Measurements from ENCODE around the gene DQX1. TPM values are rescaled to one million over a fixed set of nuclear protein-coding genes. Genes with fewer than 3 reads are reported as not detected.
A peak's percentile ranks its signal among the peaks of the same experiment; 100 is the strongest.

Gene DQX1
- total and polyA plus RNA-seq, 11 donors = not detected

DNA sequence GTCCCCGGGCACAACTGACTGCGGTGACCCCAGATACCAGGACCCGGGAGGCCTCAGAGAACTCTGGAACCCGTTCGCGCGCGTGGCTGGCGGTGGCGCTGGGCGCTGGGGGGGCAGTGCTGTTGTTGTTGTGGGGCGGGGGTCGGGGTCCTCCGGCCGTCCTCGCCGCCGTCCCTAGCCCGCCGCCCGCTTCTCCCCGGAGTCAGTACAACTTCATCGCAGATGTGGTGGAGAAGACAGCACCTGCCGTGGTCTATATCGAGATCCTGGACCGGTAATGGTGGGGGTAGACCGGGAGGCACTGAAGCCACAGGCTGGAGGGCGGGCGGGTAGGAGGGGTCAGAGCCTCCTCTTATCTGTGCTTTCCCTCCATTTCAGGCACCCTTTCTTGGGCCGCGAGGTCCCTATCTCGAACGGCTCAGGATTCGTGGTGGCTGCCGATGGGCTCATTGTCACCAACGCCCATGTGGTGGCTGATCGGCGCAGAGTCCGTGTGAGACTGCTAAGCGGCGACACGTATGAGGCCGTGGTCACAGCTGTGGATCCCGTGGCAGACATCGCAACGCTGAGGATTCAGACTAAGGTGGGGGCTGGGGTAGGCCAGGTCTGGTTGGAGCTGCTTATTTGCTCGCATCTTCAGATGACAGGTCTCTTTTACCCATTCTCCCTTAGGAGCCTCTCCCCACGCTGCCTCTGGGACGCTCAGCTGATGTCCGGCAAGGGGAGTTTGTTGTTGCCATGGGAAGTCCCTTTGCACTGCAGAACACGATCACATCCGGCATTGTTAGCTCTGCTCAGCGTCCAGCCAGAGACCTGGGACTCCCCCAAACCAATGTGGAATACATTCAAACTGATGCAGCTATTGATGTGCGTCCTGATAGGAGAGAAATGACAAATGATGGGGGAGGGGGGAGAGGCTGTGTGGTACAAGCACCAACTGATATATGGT, 4.5 kb upstream of the DQX1 start:
- Histone ChIP-seq H3K4me1 (peaks cover 5 to 36% (median 26%) of the 10 kb centered on the region in 12 donors), H3K4me3 (peak overlapping the region; percentile 66 to 99 (median 84)), H3K36me3 (peaks cover 0 to 63% (median 51%) of the 10 kb centered on the region in 9 donors), H3K27me3 (no peaks in the 10 kb centered on the region), H3K27ac (peak overlapping the region; percentile 11 to 95 (median 90)), H3K9me3 (no peaks in the 10 kb centered on the region)
- intact Hi-C loops (cut with DNase I) = loop anchor here in 7 of 10 donors (2.0 to 10.0 kb wide), 6 partner anchors 16 to 57 kb away; partner anchors contain the start of genes CCDC142 (in 2 of the 7) and TTC31 (in 2 of the 7)
- ATAC-seq (peak in 3 of 4 donors; percentile 4 to 35 (median 14)), DNase-seq (peak in 4 of 5 donors; percentile 36 to 74 (median 54))
- TF ChIP-seq, protein P1, sequence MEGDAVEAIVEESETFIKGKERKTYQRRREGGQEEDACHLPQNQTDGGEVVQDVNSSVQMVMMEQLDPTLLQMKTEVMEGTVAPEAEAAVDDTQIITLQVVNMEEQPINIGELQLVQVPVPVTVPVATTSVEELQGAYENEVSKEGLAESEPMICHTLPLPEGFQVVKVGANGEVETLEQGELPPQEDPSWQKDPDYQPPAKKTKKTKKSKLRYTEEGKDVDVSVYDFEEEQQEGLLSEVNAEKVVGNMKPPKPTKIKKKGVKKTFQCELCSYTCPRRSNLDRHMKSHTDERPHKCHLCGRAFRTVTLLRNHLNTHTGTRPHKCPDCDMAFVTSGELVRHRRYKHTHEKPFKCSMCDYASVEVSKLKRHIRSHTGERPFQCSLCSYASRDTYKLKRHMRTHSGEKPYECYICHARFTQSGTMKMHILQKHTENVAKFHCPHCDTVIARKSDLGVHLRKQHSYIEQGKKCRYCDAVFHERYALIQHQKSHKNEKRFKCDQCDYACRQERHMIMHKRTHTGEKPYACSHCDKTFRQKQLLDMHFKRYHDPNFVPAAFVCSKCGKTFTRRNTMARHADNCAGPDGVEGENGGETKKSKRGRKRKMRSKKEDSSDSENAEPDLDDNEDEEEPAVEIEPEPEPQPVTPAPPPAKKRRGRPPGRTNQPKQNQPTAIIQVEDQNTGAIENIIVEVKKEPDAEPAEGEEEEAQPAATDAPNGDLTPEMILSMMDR (IDR thresholded peaks at IDR 0.05) = no peak
- no peak for TF ChIP-seq POLR2A (IDR thresholded peaks at IDR 0.05)
- WGBS, 4 donors = 2 to 4% (median 3%) methylated on average over 23 to 54 of the region's 54 CpGs

DNA sequence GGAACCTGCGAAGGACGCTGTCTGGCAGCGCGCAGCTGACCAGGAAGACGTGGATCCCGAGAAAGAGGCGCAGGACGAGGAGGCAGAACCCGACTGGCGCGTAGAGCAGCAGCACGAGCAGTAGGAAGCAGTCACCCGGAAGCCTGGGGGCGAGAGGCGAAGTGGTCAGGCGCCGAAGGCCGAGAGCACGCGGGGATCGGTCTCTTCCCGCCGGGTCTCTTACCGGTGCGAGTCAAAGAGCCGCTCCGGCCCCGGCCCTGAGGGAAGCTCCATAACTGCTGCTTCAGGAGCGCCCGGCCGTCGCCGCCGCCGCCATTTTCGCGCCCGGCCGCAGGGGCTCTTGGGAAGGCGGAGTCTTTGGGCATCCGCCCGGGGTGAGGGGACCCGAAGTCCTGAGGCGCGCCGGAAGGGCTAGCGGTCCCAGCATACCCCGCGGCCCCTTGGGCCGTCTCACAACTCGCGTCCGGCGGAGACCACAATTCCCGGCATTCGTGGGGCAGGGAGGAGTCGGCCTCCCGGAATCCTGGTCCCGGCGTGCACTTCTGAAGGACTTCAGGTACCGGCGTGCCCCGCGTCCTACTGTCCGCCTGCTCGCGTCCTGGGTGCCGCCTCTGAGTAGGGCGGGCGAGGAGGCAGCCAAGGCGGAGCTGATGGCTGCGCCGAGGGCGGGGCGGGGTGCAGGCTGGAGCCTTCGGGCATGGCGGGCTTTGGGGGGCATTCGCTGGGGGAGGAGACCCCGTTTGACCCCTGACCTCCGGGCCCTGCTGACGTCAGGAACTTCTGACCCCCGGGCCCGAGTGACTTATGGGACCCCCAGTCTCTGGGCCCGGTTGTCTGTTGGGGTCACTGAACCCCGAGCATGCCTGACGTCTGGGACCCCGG, 3.6 kb upstream of the DQX1 start, which contains the start of the genes AUP1 and HTRA2:
Gene AUP1, minus strand, starts transcription at position 350 of the 882 bp plus-strand sequence. Its CDS starts 77 bp downstream, at position 273.
Gene HTRA2, plus strand, starts transcription at position 577 of the 882 bp plus-strand sequence. Its CDS starts 74 bp downstream, at position 651.
- TF ChIP-seq, protein P1 (IDR thresholded peaks at IDR 0.05) = no peak
- TF ChIP-seq POLR2A (IDR thresholded peaks at IDR 0.05) = peak in 1 of 2 donors; percentile 78
- intact Hi-C loops (cut with DNase I) = loop anchor here in 8 of 10 donors (1.0 to 10.0 kb wide), 12 partner anchors 17 to 58 kb away; partner anchors contain the start of genes TTC31 (in 5 of the 8), CCDC142 (in 2 of the 8), PCGF1 (in 2 of the 8) and DOK1 (in 1 of the 8)

DNA sequence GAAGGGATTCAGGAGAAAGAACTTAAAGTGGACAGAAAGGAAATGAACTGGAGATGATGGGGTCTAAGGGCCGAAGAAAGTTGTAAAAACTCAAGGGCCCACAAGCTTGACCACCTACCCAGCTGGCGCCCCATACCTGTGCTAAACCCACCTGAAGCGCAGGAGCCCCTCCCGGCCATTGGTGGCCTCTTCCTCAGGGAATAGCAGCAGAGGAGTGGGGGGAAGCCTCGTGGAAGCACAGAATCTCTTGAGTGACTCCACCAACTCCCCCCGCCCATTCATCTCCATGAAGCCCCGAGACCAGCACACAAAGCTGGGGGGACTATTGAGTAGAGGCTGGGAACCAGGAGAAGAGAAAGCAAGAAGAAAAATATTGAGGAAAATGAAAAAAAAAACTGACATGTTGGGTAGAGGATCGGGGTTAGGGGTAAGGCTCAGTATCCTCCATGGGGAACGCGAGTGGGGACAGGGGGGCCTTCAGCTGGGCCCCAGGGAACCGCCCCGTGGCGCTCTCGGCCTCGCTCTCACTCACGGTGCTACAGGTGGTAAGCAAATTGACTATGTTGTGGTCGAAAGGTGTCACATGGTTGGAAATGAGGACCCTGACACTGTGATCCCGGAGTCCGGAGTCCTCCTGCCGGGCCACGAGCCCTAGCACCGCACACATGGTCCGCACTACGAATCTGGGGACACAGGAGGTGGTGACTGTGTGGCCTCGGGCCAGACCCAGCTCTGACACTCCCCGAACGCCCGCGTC, 2.7 kb upstream of the DQX1 start:
- TF ChIP-seq, protein P1 (IDR thresholded peaks at IDR 0.05) = no peak
- TF ChIP-seq POLR2A (IDR thresholded peaks at IDR 0.05) = no peak
- Histone ChIP-seq H3K4me3 (peak overlapping the region; percentile 66 to 99 (median 84)), H3K4me1 (peaks cover 5 to 36% (median 26%) of the 10 kb centered on the region in 12 donors), H3K36me3 (peaks cover 0 to 56% (median 50%) of the 10 kb centered on the region in 9 donors), H3K9me3 (no peaks in the 10 kb centered on the region), H3K27me3 (no peaks in the 10 kb centered on the region), H3K27ac (peak overlapping the region; percentile 78 to 95 (median 90))
- DNase-seq (peak in 1 of 5 donors; percentile 73), ATAC-seq (peak in 3 of 4 donors; percentile 1 to 6 (median 1))
- 16 to 23% (median 18%) methylated on average over 20 to 29 of the region's 29 CpGs for WGBS, 4 donors
- intact Hi-C loops (cut with DNase I) = loop anchor here in 5 of 10 donors (1.0 to 5.0 kb wide), 6 partner anchors 21 to 45 kb away; partner anchors contain the start of genes TTC31 (in 3 of the 5), PCGF1 (in 2 of the 5) and DOK1 (in 1 of the 5)

More for the DNA sequence above, 3.6 kb upstream of the DQX1 start, which contains the start of the genes AUP1 and HTRA2:
- Histone ChIP-seq H3K27me3 (no peaks in the 10 kb centered on the region), H3K9me3 (no peaks in the 10 kb centered on the region), H3K4me3 (peak within 1 kb of the TSS; percentile 66 to 99 (median 84)), H3K27ac (peak within 1 kb of the TSS; percentile 78 to 95 (median 90)), H3K36me3 (peaks cover 0 to 61% (median 51%) of the 10 kb centered on the region in 9 donors), H3K4me1 (peaks cover 5 to 36% (median 26%) of the 10 kb centered on the region in 12 donors)
- 0 to 1% (median 0%) methylated on average over 57 to 87 of the region's 87 CpGs for WGBS, 4 donors
- peak; percentile 96 to 98 (median 96) for ATAC-seq
- DNase-seq = peak; percentile 99

Data from heart left ventricle (tissue), 16 donors.